PC-3 (cell line): ENCODE results near the gene MISP3. TPM values are rescaled to one million over a fixed set of nuclear protein-coding genes. Genes with fewer than 3 reads are reported as not detected.

ENCODE experiments used
- ATAC-seq: fragments of 200-7000 bp; cut with Tn5 transposase; 2 replicates; pipeline ENCODE4 v1.9.1; 2020; ENCODE audit warnings: mild to moderate bottlenecking, moderate library complexity
- BruUV-seq: library from RNA; stranded (reverse); fragments of 400-500 nt; replicated peaks from 2 replicates; lab custom pipeline; 2021; lab: Mats Ljungman, UMichigan
- CTCF ChIA-PET: fragments of 300-600 bp; sonication (Branson Sonifier 250); formaldehyde crosslinking; loops from one replicate; lab custom pipeline; 2022; ENCODE audit warnings: antibody characterized with exemption; lab: Charles Lee
- POLR2A ChIA-PET: fragments of 300-600 bp; sonication (Branson Sonifier 250); formaldehyde crosslinking; loops from one replicate; lab custom pipeline; 2022; ENCODE audit warnings: antibody characterized with exemption; ENCODE audit not compliant: unreplicated experiment; lab: Charles Lee
- DNase-seq: peaks from one replicate; pipeline ENCODE4 v3.0.0-alpha.2; 2015
- H2AFZ ChIP-seq: fragments of 300-600 bp; sonication (generic); 2 replicates; pipeline ENCODE4 v1.6.0; 2016; ENCODE audit warnings: antibody characterized with exemption, low read length
- H3F3A ChIP-seq: fragments of 300-600 bp; sonication (generic); one replicate; pipeline ENCODE4 v1.6.0; 2017; ENCODE audit warnings: antibody characterized with exemption, low read length, control low read depth, mild to moderate bottlenecking; ENCODE audit not compliant: unreplicated experiment
- H3K27ac ChIP-seq: fragments of 300-600 bp; sonication (generic); 2 replicates; pipeline ENCODE4 v1.5.1; 2016; ENCODE audit warnings: mild to moderate bottlenecking, low read length
- H3K27me3 ChIP-seq: fragments of 300-600 bp; sonication (generic); 2 replicates; pipeline ENCODE4 v1.6.1; 2016; ENCODE audit warnings: low read length, mixed read lengths
- H3K36me3 ChIP-seq: fragments of 300-600 bp; sonication (generic); 2 replicates; pipeline ENCODE4 v1.6.1; 2016; ENCODE audit warnings: low read depth, mixed run types, low read length, mixed read lengths
- H3K4me1 ChIP-seq: fragments of 300-600 bp; sonication (generic); 2 replicates; pipeline ENCODE4 v1.5.1; 2016; ENCODE audit warnings: low read length; ENCODE audit not compliant: insufficient read depth
- H3K4me2 ChIP-seq: fragments of 300-600 bp; sonication (generic); 2 replicates; pipeline ENCODE4 v1.6.0; 2016; ENCODE audit warnings: low read length
- H3K4me3 ChIP-seq: fragments of 300-600 bp; sonication (generic); 2 replicates; pipeline ENCODE4 v1.5.1; 2016; ENCODE audit warnings: mild to moderate bottlenecking, low read length, mixed read lengths
- H3K79me2 ChIP-seq: fragments of 300-600 bp; sonication (generic); 2 replicates; pipeline ENCODE4 v1.6.1; 2017; ENCODE audit warnings: low read length, mixed read lengths
- H3K9ac ChIP-seq: fragments of 300-600 bp; sonication (generic); 2 replicates; pipeline ENCODE4 v1.6.0; 2016; ENCODE audit warnings: mild to moderate bottlenecking, low read length
- H3K9me2 ChIP-seq: fragments of 300-600 bp; sonication (generic); replicated peaks from 2 replicates; pipeline ENCODE4 v1.6.1; 2016; ENCODE audit warnings: mixed run types, low read length, mixed read lengths
- H3K9me3 ChIP-seq: fragments of 300-600 bp; sonication (generic); 2 replicates; pipeline ENCODE4 v1.6.1; 2016; ENCODE audit warnings: low read length, mixed read lengths
- H4K20me1 ChIP-seq: fragments of 300-600 bp; sonication (generic); 2 replicates; pipeline ENCODE4 v1.6.1; 2016; ENCODE audit warnings: low read length, mixed read lengths
- CTCF ChIP-seq: fragments of 300-600 bp; sonication (generic); conservative IDR thresholded peaks from 2 replicates; pipeline ENCODE4 v1.5.1; 2017; ENCODE audit warnings: antibody characterized with exemption, low read depth, mild to moderate bottlenecking, low read length
- EZH2 ChIP-seq: fragments of 300-600 bp; sonication (generic); IDR thresholded peaks from one replicate; pipeline ENCODE4 v1.6.1; 2017; ENCODE audit warnings: antibody characterized with exemption, mild to moderate bottlenecking, low read length; ENCODE audit not compliant: unreplicated experiment
- EZH2phosphoT487 ChIP-seq: fragments of 300-600 bp; sonication (generic); IDR thresholded peaks from 2 replicates; pipeline ENCODE4 v1.6.1; 2018; ENCODE audit warnings: mild to moderate bottlenecking, antibody characterized with exemption, low read length, borderline replicate concordance
- intact Hi-C: fragments of 100-400 bp; cut with micrococcal nuclease; formaldehyde crosslinking; loops from 2 replicates; pipeline ENCODE4 v1.9.0; 2023
- total RNA-seq: library from RNA; depleted of rRNA; stranded (reverse); fragments of >200 nt; gene quantifications from 2 replicates; pipeline ENCODE4 v1.2.3, GENCODE V29; 2014

MISP3 gene
- total RNA-seq, 1 experiment from 2014 or later: 6.1 TPM

- Histone ChIP-seq H3K27me3 (no peaks in the 10 kb centered on the region), H3K9me2 (no peaks in the 10 kb centered on the region), H3K4me1 (peaks cover 10% of the 10 kb centered on the region), H4K20me1 (no peaks in the 10 kb centered on the region), H3K9ac (no peak within 1 kb of the TSS), H3K9me3 (no peaks in the 10 kb centered on the region), H3K4me3 (no peak within 1 kb of the TSS), H3K79me2 (peaks cover 10% of the 10 kb centered on the region), H2AFZ (no peak within 1 kb of the TSS), H3K36me3 (no peaks in the 10 kb centered on the region; the same call in 1 of the 2 replicates), H3K27ac (no peak within 1 kb of the TSS), H3F3A (no peaks in the 10 kb centered on the region), H3K4me2 (no peak within 1 kb of the TSS)
- ChIA-PET CTCF (no interaction called here), POLR2A (no interaction called here)
- no peak for DNase-seq
- TF ChIP-seq CTCF (no peak), EZH2 (no peak), EZH2phosphoT487 (no peak)
- ATAC-seq: no peak
- intact Hi-C loops: no loop called here
- BruUV-seq: no TSS peak
Measured at GRCh38 chr19:14085309-14085995, 12.9 kb downstream of the MISP3 start, which contains the start of gene C19orf67. Gene C19orf67 (minus strand): TSS chr19:14085783. CDS start chr19:14085627, 156 bp downstream.

- Histone ChIP-seq H3K27ac (no peak overlapping the region), H3K36me3 (no peaks in the 10 kb centered on the region; the same call in 1 of the 2 replicates), H2AFZ (no peak overlapping the region), H3K4me2 (no peak overlapping the region), H3K9me2 (no peaks in the 10 kb centered on the region), H3K9me3 (no peaks in the 10 kb centered on the region), H3K27me3 (no peaks in the 10 kb centered on the region), H3F3A (no peaks in the 10 kb centered on the region), H3K4me3 (no peak overlapping the region), H4K20me1 (no peaks in the 10 kb centered on the region), H3K79me2 (0 out of 2 replicates have a peak, but pooled peaks cover 7% of the 10 kb centered on the region), H3K4me1 (peaks cover 9% of the 10 kb centered on the region), H3K9ac (no peak overlapping the region)
- DNase-seq (no peak), ATAC-seq (no peak)
- no peak for TF ChIP-seq EZH2
- TF ChIP-seq CTCF: no peak
- TF ChIP-seq EZH2phosphoT487: no peak
- no TSS peak for BruUV-seq
- POLR2A ChIA-PET: no interaction called here
- CTCF ChIA-PET: no interaction called here
- intact Hi-C loops: no loop called here
Measured at GRCh38 chr19:14086098-14086497, 13.5 kb downstream of the MISP3 start.
